C4-2B (cell line): ENCODE measurements around the gene SEPHS1.

Experiments
- H3K27ac ChIP-seq: fragments of 450-650 bp; 2 replicates; pipeline ENCODE4 v1.5.1; 2017
- CTCF ChIP-seq: fragments of 450-650 bp; conservative IDR thresholded peaks from 2 replicates; pipeline ENCODE4 v1.5.1; 2017; ENCODE audit warnings: mild to moderate bottlenecking
- ZFX ChIP-seq: fragments of 450-650 bp; IDR thresholded peaks from 2 replicates; pipeline ENCODE4 v1.6.1; 2017

The SEPHS1 gene

GRCh38 chr10:13322615-13323148 lies 25.4 kb downstream of the SEPHS1 start:
- no peak for TF ChIP-seq CTCF
- no peak for TF ChIP-seq ZFX
- H3K27ac ChIP-seq: no peak overlapping the region

- TF ChIP-seq CTCF (no peak), ZFX (no peak)
- H3K27ac ChIP-seq: no peak overlapping the region
Measured at GRCh38 chr10:13321576-13321975, 26.5 kb downstream of the SEPHS1 start.

- H3K27ac ChIP-seq: no peak overlapping the region
- no peak for TF ChIP-seq CTCF
- no peak for TF ChIP-seq ZFX
Measured at GRCh38 chr10:13319166-13319565, 28.9 kb downstream of the SEPHS1 start.

- H3K27ac ChIP-seq: no peak overlapping the region
- TF ChIP-seq ZFX (no peak), CTCF (no peak)
Measured at GRCh38 chr10:13317474-13317873, 30.6 kb downstream of the SEPHS1 start.

GRCh38 chr10:13316635-13317311 lies 31.3 kb downstream of the SEPHS1 start:
- TF ChIP-seq CTCF (no peak), ZFX (no peak)
- H3K27ac ChIP-seq: no peak overlapping the region

- TF ChIP-seq ZFX (no peak), CTCF (no peak)
- H3K27ac ChIP-seq: no peak overlapping the region
Measured at GRCh38 chr10:13315361-13315760, 32.7 kb downstream of the SEPHS1 start.

GRCh38 chr10:13311177-13311575 lies 36.9 kb downstream of the SEPHS1 start:
- no peak overlapping the region for H3K27ac ChIP-seq
- TF ChIP-seq ZFX (no peak), CTCF (no peak)
